ENCODE results near the gene MYRIP. TPM values are rescaled to one million over a fixed set of nuclear protein-coding genes. Genes with fewer than 3 reads are reported as not detected.

MYRIP gene
- total RNA-seq, 2 donors from 2014 or later: not detected

DNA sequence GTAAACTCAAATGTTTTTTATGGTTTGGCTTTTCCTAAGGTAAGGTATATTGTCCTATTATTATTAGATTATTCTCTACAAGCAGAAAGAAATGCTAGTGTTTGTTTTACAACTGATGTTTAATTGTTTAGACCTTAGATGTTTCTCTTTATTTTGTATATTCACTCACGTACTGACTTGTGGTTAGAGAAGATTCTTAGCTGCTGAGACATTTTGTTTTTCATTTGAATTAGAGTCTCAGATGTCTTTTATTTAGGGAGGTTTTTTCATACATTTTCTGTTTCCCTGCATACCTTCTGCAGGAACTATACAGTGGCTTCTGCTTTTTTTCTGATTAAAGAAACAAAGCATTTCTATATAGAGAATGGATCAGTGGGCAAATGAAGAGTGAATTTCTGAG, 110.9 kb downstream of the MYRIP start:
- ATAC-seq: no peak
- no peaks in the 10 kb centered on the region for H3K4me1 Mint-ChIP-seq
- DNase-seq: no peak
- H3K27ac Mint-ChIP-seq: no peak overlapping the region
- H3K9me3 ChIP-seq (ENCODE audit: control insufficient read depth, low read length, poor library complexity, severe bottlenecking): no peaks in the 10 kb centered on the region
- no peaks in the 10 kb centered on the region for H3K36me3 Mint-ChIP-seq (ENCODE audit: low read depth)
- H3K4me3 Mint-ChIP-seq: no peak overlapping the region
- no peaks in the 10 kb centered on the region for H3K27me3 Mint-ChIP-seq

DNA sequence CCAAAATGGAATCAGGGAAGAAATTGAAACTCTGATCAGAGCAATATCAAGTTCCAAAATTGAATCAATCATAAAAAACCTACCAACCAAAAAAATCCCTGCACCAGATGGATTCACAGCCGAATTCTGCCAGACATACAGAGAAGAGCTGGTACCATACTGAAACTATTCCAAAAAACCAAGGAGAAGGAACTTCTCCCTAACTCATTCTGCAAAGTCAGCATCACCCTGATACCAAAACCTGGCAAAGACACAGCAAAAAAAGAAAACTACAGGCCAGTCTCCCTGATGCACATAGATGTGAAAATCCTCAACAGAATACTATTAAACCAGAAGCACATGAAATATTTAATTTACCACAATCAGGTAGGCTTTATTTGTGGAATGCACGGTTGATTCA, 118.1 kb downstream of the MYRIP start:
- no peak for ATAC-seq
- Mint-ChIP-seq H3K4me3 (no peak overlapping the region), H3K36me3 (ENCODE audit: low read depth) (no peaks in the 10 kb centered on the region), H3K27ac (no peak overlapping the region), H3K4me1 (no peaks in the 10 kb centered on the region), H3K27me3 (peaks cover 6% of the 10 kb centered on the region)
- no peak for DNase-seq
- no peaks in the 10 kb centered on the region for H3K9me3 ChIP-seq (ENCODE audit: control insufficient read depth, low read length, poor library complexity, severe bottlenecking)

DNA sequence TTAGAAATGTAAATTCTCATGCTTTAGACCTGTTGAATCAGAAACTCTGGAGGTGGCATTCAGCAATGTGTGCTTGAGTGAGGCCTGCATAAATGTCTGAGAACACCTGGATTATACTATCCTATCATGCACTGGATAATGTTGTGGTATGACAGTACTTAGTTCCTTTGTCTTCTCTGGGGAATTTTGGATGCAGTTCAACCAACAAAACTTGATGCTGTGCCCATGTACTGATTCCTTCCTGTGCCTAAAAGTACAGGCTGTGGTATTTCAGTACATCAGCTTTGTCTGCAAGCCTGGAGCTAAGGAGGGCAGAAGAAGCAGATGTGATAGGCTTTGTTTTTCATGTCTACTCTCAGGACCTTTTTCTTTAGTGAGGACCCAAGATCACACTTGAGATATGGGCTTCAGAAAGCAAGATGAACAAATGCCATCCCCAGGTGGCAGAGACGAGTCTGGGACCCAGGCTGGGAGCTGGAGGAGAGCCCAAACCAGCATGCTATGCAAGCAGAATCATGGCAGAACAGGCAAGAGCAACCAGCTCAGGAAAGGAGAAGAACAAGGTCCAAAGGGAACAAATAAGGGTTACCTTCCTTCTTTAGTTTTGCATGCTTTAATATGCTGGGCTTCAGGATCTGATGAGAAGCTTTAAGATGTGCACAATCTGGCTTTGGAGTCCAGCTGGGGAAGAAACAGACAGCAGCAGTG, 124.7 kb downstream of the MYRIP start:
- ATAC-seq (no peak), DNase-seq (no peak)
- Mint-ChIP-seq H3K27ac (no peak overlapping the region), H3K4me1 (no peaks in the 10 kb centered on the region), H3K4me3 (no peak overlapping the region), H3K27me3 (peaks cover 14% of the 10 kb centered on the region), H3K36me3 (ENCODE audit: low read depth) (no peaks in the 10 kb centered on the region)
- H3K9me3 ChIP-seq (ENCODE audit: control insufficient read depth, low read length, poor library complexity, severe bottlenecking): no peaks in the 10 kb centered on the region

DNA sequence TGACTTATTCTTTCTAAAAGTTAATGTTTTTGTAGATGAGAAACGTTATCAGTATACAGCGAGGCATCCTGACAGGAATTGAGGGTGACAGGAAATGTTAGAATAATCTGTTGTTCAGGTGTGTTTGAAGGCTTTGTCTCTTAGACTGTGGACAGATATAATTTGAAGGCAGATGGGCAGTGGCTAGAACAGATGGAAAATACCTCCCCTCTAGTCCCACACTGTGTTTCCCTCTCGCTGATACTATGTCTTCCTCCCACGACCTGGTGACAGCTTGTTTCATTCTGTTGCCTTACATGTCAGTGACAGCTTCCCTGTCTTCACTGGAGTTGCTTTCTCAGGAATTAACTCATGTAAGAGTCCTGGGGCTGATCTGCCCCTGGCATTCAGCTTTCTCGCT, 125.3 kb downstream of the MYRIP start:
- no peak for DNase-seq
- H3K9me3 ChIP-seq (ENCODE audit: control insufficient read depth, low read length, poor library complexity, severe bottlenecking): no peaks in the 10 kb centered on the region
- no peaks in the 10 kb centered on the region for H3K4me1 Mint-ChIP-seq
- no peak overlapping the region for H3K27ac Mint-ChIP-seq
- H3K4me3 Mint-ChIP-seq: no peak overlapping the region
- ATAC-seq: no peak
- H3K36me3 Mint-ChIP-seq (ENCODE audit: low read depth): no peaks in the 10 kb centered on the region
- peaks cover 15% of the 10 kb centered on the region for H3K27me3 Mint-ChIP-seq

DNA sequence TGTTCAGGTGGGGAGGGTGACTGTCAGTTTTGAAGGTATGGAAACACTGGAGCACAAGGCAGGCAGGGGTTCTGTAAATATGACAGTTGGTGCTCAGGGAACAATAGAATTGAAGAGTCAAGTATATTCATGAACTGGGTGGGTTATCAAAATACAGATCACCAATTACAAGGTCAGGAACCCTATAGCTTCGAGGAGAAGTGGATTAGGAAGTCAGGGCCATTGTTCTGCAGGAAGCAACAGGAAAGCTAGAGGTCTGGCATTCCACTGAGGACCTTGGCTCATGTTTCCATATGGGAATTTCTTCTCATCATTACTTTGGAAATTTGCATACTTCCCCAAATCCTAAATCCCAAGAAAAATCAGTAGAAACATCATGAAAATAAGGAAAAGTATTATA, 125.9 kb downstream of the MYRIP start:
- no peak for DNase-seq
- H3K27me3 Mint-ChIP-seq: peaks cover 15% of the 10 kb centered on the region
- H3K9me3 ChIP-seq (ENCODE audit: control insufficient read depth, low read length, poor library complexity, severe bottlenecking): no peaks in the 10 kb centered on the region
- no peaks in the 10 kb centered on the region for H3K36me3 Mint-ChIP-seq (ENCODE audit: low read depth)
- H3K4me3 Mint-ChIP-seq: no peak overlapping the region
- no peak overlapping the region for H3K27ac Mint-ChIP-seq
- H3K4me1 Mint-ChIP-seq: no peaks in the 10 kb centered on the region
- no peak for ATAC-seq

DNA sequence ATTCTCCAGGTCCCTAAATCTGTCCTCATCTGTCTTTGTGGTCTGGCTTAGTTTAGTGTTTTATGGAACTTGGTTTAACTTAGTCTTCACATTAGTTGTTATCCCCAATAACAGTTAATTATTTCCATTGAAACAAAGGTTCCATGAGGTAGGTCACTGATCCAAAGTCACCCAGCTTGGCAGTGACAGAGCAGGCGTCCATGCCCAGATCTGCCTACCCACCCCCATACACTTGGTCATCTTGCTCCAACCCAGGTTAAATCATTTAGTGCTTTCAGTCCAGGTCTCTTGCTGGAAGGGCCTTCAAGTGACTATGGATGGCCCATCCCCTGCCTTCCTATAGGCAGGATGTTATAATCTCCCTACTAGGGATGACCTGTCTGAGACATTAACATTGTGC, 127.4 kb downstream of the MYRIP start:
- Mint-ChIP-seq H3K36me3 (ENCODE audit: low read depth) (no peaks in the 10 kb centered on the region), H3K27ac (no peak overlapping the region), H3K4me3 (no peak overlapping the region), H3K27me3 (peaks cover 9% of the 10 kb centered on the region), H3K4me1 (no peaks in the 10 kb centered on the region)
- DNase-seq (no peak), ATAC-seq (no peak)
- H3K9me3 ChIP-seq (ENCODE audit: control insufficient read depth, low read length, poor library complexity, severe bottlenecking): no peaks in the 10 kb centered on the region

DNA sequence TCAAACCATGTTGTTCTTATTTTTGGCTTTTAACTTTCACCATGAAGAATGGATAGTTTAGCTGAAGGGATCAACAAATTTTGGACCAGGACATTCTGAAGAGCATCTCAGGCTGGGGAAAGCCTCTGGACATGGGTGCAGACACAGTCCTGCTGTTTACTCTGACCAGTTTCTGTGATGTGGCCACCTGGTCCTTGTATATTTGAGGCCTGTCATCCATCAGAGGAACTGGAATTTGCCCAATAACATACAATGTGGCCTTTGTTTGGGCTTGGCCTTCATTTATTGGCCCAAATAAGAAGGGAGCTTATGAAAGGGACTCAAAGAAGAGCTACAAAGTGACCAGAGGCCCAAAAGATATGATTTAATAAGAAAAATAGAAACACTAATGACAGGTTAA, 127.9 kb downstream of the MYRIP start:
- ATAC-seq: no peak
- Mint-ChIP-seq H3K4me1 (no peaks in the 10 kb centered on the region), H3K27ac (no peak overlapping the region), H3K36me3 (ENCODE audit: low read depth) (no peaks in the 10 kb centered on the region), H3K27me3 (peaks cover 9% of the 10 kb centered on the region), H3K4me3 (no peak overlapping the region)
- no peaks in the 10 kb centered on the region for H3K9me3 ChIP-seq (ENCODE audit: control insufficient read depth, low read length, poor library complexity, severe bottlenecking)
- DNase-seq: no peak

DNA sequence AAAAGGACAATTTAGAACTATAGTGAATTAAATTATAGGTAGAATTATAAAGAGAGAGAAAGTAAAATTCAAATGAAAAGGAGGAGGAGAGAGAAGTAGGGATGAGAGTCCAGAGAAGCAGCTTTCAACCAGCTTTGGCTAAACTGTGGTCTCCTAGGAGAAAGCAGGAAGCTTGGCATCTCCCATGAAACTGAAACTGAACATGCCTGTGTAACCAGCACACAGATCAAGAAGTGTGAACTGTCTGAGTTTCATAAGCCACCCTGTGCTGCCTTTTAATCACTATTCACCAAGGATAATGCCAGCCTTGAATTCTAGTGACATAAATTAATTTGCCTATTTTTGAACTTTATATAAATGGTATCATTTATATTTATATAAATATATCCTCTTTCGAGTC, 128.5 kb downstream of the MYRIP start:
- Mint-ChIP-seq H3K4me3 (no peak overlapping the region), H3K36me3 (ENCODE audit: low read depth) (no peaks in the 10 kb centered on the region), H3K4me1 (no peaks in the 10 kb centered on the region), H3K27me3 (peaks cover 9% of the 10 kb centered on the region), H3K27ac (no peak overlapping the region)
- DNase-seq (no peak), ATAC-seq (no peak)
- no peaks in the 10 kb centered on the region for H3K9me3 ChIP-seq (ENCODE audit: control insufficient read depth, low read length, poor library complexity, severe bottlenecking)

DNA sequence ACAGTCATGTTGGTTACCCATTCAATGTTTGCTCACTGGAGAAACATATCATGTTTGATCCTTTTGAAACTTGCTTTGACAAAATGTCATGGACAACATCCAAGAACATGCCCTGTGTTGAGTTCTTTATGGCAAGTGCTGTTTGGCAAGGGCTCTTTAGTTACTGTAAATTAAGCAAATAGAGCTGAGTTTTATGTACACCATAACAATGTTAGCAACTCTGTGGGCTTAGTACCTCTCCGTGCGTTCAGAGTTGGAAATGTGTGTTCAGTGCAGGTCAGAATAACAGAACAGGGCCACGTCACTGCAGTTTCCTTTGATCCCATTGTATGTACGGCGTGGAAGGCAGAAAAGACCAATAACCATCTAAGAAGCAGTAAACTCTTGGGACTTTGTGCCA, 132.5 kb downstream of the MYRIP start:
- Mint-ChIP-seq H3K27ac (no peak overlapping the region), H3K4me3 (no peak overlapping the region), H3K36me3 (ENCODE audit: low read depth) (no peaks in the 10 kb centered on the region), H3K27me3 (peaks cover 7% of the 10 kb centered on the region), H3K4me1 (no peaks in the 10 kb centered on the region)
- H3K9me3 ChIP-seq (ENCODE audit: control insufficient read depth, low read length, poor library complexity, severe bottlenecking): no peaks in the 10 kb centered on the region
- ATAC-seq: no peak
- DNase-seq: no peak

DNA sequence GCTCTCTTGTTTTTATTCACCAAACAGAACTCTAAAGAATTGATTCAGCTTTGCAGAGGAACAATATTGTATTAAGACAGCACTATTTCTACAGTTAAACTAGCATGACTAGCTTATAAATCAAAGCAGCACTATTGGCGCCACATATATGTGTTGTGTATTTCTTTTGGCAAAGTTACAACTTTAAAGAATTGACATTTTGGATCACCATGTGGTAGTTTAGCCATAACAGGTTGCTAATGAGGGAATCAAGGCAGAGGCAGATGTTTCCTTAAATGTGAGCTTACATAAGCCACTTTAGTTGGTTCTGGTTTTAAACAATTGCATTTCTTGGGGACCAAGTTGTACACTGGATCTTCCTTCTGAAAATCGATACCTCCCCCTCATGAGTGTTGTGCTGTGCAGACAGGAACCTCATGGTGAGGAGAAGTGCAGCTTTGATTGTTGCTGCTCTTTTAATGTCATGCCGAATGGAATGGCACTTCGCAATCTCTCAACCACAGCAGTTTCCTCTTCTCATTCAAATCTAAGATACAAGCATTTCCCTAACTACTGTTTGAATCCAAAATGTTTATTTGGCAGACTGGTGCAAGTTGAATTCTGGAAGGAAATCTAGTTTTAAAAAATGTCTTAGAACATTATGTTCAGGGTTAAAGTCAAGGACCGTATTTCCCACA, 151.2 kb downstream of the MYRIP start:
- no peaks in the 10 kb centered on the region for H3K36me3 Mint-ChIP-seq (ENCODE audit: low read depth)
- H3K4me1 Mint-ChIP-seq: no peaks in the 10 kb centered on the region
- DNase-seq: no peak
- no peaks in the 10 kb centered on the region for H3K9me3 ChIP-seq (ENCODE audit: control insufficient read depth, low read length, poor library complexity, severe bottlenecking)
- no peaks in the 10 kb centered on the region for H3K27me3 Mint-ChIP-seq
- no peak overlapping the region for H3K4me3 Mint-ChIP-seq
- ATAC-seq: no peak
- no peak overlapping the region for H3K27ac Mint-ChIP-seq

DNA sequence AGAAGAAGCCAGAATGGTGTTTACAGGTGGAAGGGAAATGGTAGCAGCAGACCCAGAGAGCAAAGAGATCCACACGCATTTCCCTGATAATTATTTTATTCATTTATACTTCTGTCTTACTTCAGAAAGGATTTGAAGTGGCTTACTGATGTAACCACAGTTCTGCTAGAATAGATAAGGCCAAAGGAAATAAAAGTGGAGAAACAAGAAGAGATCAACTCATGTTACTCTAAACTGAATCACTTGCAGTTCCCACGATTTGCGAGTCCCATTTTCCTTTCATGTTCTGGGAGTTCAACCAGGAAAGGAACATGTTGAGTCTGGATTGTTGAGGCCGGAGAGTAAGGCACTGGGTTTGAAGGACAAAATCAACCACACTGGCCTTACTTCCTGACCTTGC, 151.8 kb downstream of the MYRIP start:
- DNase-seq (no peak), ATAC-seq (no peak)
- no peaks in the 10 kb centered on the region for H3K4me1 Mint-ChIP-seq
- no peaks in the 10 kb centered on the region for H3K9me3 ChIP-seq (ENCODE audit: control insufficient read depth, low read length, poor library complexity, severe bottlenecking)
- no peak overlapping the region for H3K4me3 Mint-ChIP-seq
- H3K27ac Mint-ChIP-seq: no peak overlapping the region
- no peaks in the 10 kb centered on the region for H3K27me3 Mint-ChIP-seq
- H3K36me3 Mint-ChIP-seq (ENCODE audit: low read depth): no peaks in the 10 kb centered on the region

DNA sequence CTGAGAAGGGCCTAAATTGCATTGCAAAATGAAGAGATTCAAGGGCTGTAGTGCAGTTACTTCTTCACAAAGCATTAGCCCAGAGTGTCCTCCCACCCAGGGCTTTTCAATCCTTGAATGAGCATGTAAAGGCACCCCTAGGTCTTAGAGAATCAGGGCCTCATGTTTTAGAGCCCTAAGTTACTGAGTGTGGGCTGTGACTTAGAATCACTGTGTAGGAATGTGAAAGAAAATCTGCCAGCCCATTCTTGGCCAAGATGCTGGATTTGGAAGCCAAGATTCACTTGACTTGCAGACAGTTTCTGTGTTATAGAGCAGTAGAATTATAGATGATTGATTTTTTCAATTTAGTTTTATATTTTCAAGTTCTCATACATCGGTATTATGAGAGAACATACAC, 153.2 kb downstream of the MYRIP start:
- Mint-ChIP-seq H3K4me1 (no peaks in the 10 kb centered on the region), H3K36me3 (ENCODE audit: low read depth) (no peaks in the 10 kb centered on the region), H3K27ac (no peak overlapping the region), H3K27me3 (no peaks in the 10 kb centered on the region), H3K4me3 (no peak overlapping the region)
- DNase-seq (no peak), ATAC-seq (no peak)
- H3K9me3 ChIP-seq (ENCODE audit: control insufficient read depth, low read length, poor library complexity, severe bottlenecking): no peaks in the 10 kb centered on the region

DNA sequence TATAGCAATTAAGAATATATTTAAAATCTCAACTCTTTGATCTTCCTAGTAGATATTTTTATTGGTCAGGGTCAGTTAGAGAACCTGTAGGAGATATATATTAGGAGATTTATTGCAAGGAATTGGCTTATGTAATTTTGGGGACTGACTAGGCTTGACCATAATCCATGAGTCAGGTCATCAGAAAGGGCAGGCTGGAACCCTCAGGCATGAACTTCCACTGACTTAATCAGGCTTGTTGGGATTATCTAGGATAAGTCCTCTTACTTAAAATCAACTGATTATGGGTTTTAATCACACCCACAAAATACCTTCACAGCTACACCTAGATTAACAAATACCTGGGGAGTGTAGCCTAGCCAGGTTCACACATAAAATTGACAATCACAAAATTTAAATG, 156.1 kb downstream of the MYRIP start:
- peaks cover 5% of the 10 kb centered on the region for H3K27me3 Mint-ChIP-seq
- no peaks in the 10 kb centered on the region for H3K4me1 Mint-ChIP-seq
- H3K4me3 Mint-ChIP-seq: no peak overlapping the region
- H3K36me3 Mint-ChIP-seq (ENCODE audit: low read depth): no peaks in the 10 kb centered on the region
- no peak overlapping the region for H3K27ac Mint-ChIP-seq
- no peaks in the 10 kb centered on the region for H3K9me3 ChIP-seq (ENCODE audit: control insufficient read depth, low read length, poor library complexity, severe bottlenecking)
- DNase-seq: no peak
- ATAC-seq: no peak

DNA sequence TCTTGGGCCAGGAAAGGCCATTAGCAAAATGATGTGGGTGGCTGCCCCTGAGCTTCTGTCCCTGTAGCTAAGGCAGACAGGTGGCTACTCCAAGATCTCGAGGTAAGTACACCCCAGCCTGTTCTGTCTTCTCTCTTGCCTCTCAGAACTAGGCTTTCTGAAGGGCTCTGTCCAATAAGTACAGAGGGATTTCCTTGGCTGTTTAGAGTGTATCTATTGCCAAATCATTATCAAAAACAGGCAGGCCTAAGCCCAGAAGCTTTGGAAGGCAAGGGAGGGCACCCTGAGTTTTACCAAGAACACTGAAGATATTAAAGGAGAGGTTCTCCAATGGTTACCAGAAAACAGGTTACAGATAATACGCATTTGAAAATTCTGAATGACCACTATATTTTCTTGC, 156.6 kb downstream of the MYRIP start:
- ATAC-seq (no peak), DNase-seq (no peak)
- no peaks in the 10 kb centered on the region for H3K9me3 ChIP-seq (ENCODE audit: control insufficient read depth, low read length, poor library complexity, severe bottlenecking)
- no peak overlapping the region for H3K27ac Mint-ChIP-seq
- H3K27me3 Mint-ChIP-seq: peaks cover 11% of the 10 kb centered on the region
- no peak overlapping the region for H3K4me3 Mint-ChIP-seq
- no peaks in the 10 kb centered on the region for H3K4me1 Mint-ChIP-seq
- H3K36me3 Mint-ChIP-seq (ENCODE audit: low read depth): no peaks in the 10 kb centered on the region

Data from T-helper 17 cell (primary cell).